Astrocyte (in vitro differentiated cells and primary cell): ENCODE measurements around the gene FETUB. TPM values are rescaled to one million over a fixed set of nuclear protein-coding genes. Genes with fewer than 3 reads are reported as not detected.

Experiments
- DNase-seq: peaks from one replicate; pipeline ENCODE4 v3.0.0-alpha.2; 2010; ENCODE audit warnings: low read depth
- FAIRE-seq: peaks from 2 replicates; lab custom pipeline; 2011; peaks lifted over from hg19 to GRCh38; lab: Jason Lieb, UNC
- H2AFZ ChIP-seq: 2 replicates; pipeline ENCODE4 v1.6.0; 2012; ENCODE audit warnings: low read depth, low read length, inconsistent platforms
- H3K27ac ChIP-seq: 2 replicates; pipeline ENCODE4 v1.5.1; 2011; ENCODE audit warnings: low read depth, low read length, inconsistent platforms
- H3K27me3 ChIP-seq: 2 replicates; pipeline ENCODE4 v1.6.0; 2011; ENCODE audit warnings: low read length, inconsistent platforms; ENCODE audit not compliant: insufficient read depth
- H3K36me3 ChIP-seq: 2 replicates; pipeline ENCODE4 v1.5.1; 2011; ENCODE audit warnings: low read length, inconsistent platforms; ENCODE audit not compliant: insufficient read depth
- H3K4me1 ChIP-seq: 2 replicates; pipeline ENCODE4 v1.5.1; 2011; ENCODE audit warnings: low read length, inconsistent platforms; ENCODE audit not compliant: insufficient read depth
- H3K4me2 ChIP-seq: 2 replicates; pipeline ENCODE4 v1.6.0; 2012; ENCODE audit warnings: low read length, inconsistent platforms
- H3K4me3 ChIP-seq: 2 replicates; pipeline ENCODE4 v1.5.1; 2011; ENCODE audit warnings: low read depth, mild to moderate bottlenecking, low read length, inconsistent platforms; ENCODE audit not compliant: insufficient read depth
- H3K79me2 ChIP-seq: 2 replicates; pipeline ENCODE4 v1.6.0; 2012; ENCODE audit warnings: mild to moderate bottlenecking, low read length, inconsistent platforms; ENCODE audit not compliant: insufficient read depth
- H3K9ac ChIP-seq: 2 replicates; pipeline ENCODE4 v1.6.0; 2012; ENCODE audit warnings: mild to moderate bottlenecking, low read length, inconsistent platforms
- H3K9me3 ChIP-seq: 2 replicates; pipeline ENCODE4 v1.5.1; 2012; ENCODE audit warnings: low read depth, mild to moderate bottlenecking, low read length, inconsistent platforms; ENCODE audit not compliant: insufficient read depth
- H4K20me1 ChIP-seq: 2 replicates; pipeline ENCODE4 v1.6.0; 2012; ENCODE audit warnings: low read length, inconsistent platforms; ENCODE audit not compliant: insufficient read depth
- H3K27ac Mint-ChIP-seq: one replicate; pipeline ENCODE4 v1.8.0; 2021; ENCODE audit warnings: mild to moderate bottlenecking, mixed read lengths; ENCODE audit not compliant: unreplicated experiment
- H3K27me3 Mint-ChIP-seq: one replicate; pipeline ENCODE4 v1.8.0; 2021; ENCODE audit warnings: low read depth, mixed read lengths; ENCODE audit not compliant: unreplicated experiment
- H3K36me3 Mint-ChIP-seq: one replicate; pipeline ENCODE4 v1.8.0; 2021; ENCODE audit warnings: low read depth, mixed read lengths; ENCODE audit not compliant: unreplicated experiment
- H3K4me1 Mint-ChIP-seq: one replicate; pipeline ENCODE4 v1.8.0; 2021; ENCODE audit warnings: low read depth, mixed read lengths; ENCODE audit not compliant: unreplicated experiment
- H3K4me3 Mint-ChIP-seq: one replicate; pipeline ENCODE4 v1.8.0; 2021; ENCODE audit warnings: mild to moderate bottlenecking, moderate library complexity, mixed read lengths; ENCODE audit not compliant: unreplicated experiment
- H3K9me3 Mint-ChIP-seq: one replicate; pipeline ENCODE4 v1.8.0; 2021; ENCODE audit warnings: mild to moderate bottlenecking, mixed read lengths; ENCODE audit not compliant: unreplicated experiment
- CTCF ChIP-seq: IDR thresholded peaks from 2 replicates; pipeline ENCODE4 v1.5.1; 2011; ENCODE audit warnings: low read depth, mild to moderate bottlenecking, inconsistent platforms, low read length, moderate library complexity; ENCODE audit not compliant: insufficient read depth
- EZH2 ChIP-seq: IDR thresholded peaks from 2 replicates; pipeline ENCODE4 v1.6.1; 2012; ENCODE audit warnings: mild to moderate bottlenecking, low read length, inconsistent platforms; ENCODE audit not compliant: insufficient read depth
- total RNA-seq: library from RNA; stranded (reverse); gene quantifications from 2 replicates; pipeline ENCODE4 v1.2.1, GENCODE V29; 2021

FETUB gene
- total RNA-seq, 1 donor from 2014 or later, result not detected

- no peak overlapping the region for H3K4me3 ChIP-seq
- H3K27me3 Mint-ChIP-seq, result peaks cover 25% of the 10 kb centered on the region
- peaks cover 7% of the 10 kb centered on the region for H3K27me3 ChIP-seq
- FAIRE-seq (no peak), DNase-seq (no peak)
- TF ChIP-seq EZH2 (no peak), CTCF (no peak)
- peaks cover 5% of the 10 kb centered on the region for H3K9me3 Mint-ChIP-seq
- H3K4me1 Mint-ChIP-seq, result no peaks in the 10 kb centered on the region
- H3K4me1 ChIP-seq, result no peaks in the 10 kb centered on the region
- no peak overlapping the region for H3K9ac ChIP-seq
- H3K4me3 Mint-ChIP-seq, result no peak overlapping the region
- no peak overlapping the region for H3K27ac ChIP-seq
- H3K27ac Mint-ChIP-seq, result no peak overlapping the region
- H3K79me2 ChIP-seq, result no peaks in the 10 kb centered on the region
- no peak overlapping the region for H2AFZ ChIP-seq
- H3K36me3 Mint-ChIP-seq, result no peaks in the 10 kb centered on the region
- H3K9me3 ChIP-seq, result no peaks in the 10 kb centered on the region
- H3K36me3 ChIP-seq, result no peaks in the 10 kb centered on the region
- H4K20me1 ChIP-seq, result no peaks in the 10 kb centered on the region
- H3K4me2 ChIP-seq, result no peak overlapping the region
Measured at GRCh38 chr3:186679151-186679550, 39.0 kb downstream of the FETUB start.

- peaks cover 6% of the 10 kb centered on the region for H3K27me3 ChIP-seq
- Mint-ChIP-seq H3K4me3 (no peak overlapping the region), H3K9me3 (peaks cover 17% of the 10 kb centered on the region), H3K27ac (no peak overlapping the region), H3K4me1 (no peaks in the 10 kb centered on the region), H3K27me3 (peaks cover 20% of the 10 kb centered on the region), H3K36me3 (no peaks in the 10 kb centered on the region)
- H3K9ac ChIP-seq, result no peak overlapping the region
- no peak overlapping the region for H3K27ac ChIP-seq
- no peaks in the 10 kb centered on the region for H3K36me3 ChIP-seq
- H3K4me1 ChIP-seq, result no peaks in the 10 kb centered on the region
- H3K79me2 ChIP-seq, result no peaks in the 10 kb centered on the region
- TF ChIP-seq CTCF, result no peak
- TF ChIP-seq EZH2, result no peak
- H3K9me3 ChIP-seq, result no peaks in the 10 kb centered on the region
- H3K4me2 ChIP-seq, result no peak overlapping the region
- DNase-seq, result no peak
- H2AFZ ChIP-seq, result no peak overlapping the region
- FAIRE-seq, result no peak
- no peaks in the 10 kb centered on the region for H4K20me1 ChIP-seq
- no peak overlapping the region for H3K4me3 ChIP-seq
Measured at GRCh38 chr3:186680869-186681268, 40.7 kb downstream of the FETUB start.

GRCh38 chr3:186682812-186683211 lies 42.6 kb downstream of the FETUB start:
- Histone ChIP-seq H3K79me2 (no peaks in the 10 kb centered on the region), H3K36me3 (no peaks in the 10 kb centered on the region), H4K20me1 (no peaks in the 10 kb centered on the region), H2AFZ (no peak overlapping the region), H3K4me1 (no peaks in the 10 kb centered on the region), H3K9me3 (no peaks in the 10 kb centered on the region), H3K9ac (no peak overlapping the region), H3K4me3 (no peak overlapping the region), H3K27ac (no peak overlapping the region), H3K27me3 (peaks cover 6% of the 10 kb centered on the region), H3K4me2 (no peak overlapping the region)
- H3K36me3 Mint-ChIP-seq, result no peaks in the 10 kb centered on the region
- no peaks in the 10 kb centered on the region for H3K4me1 Mint-ChIP-seq
- H3K9me3 Mint-ChIP-seq, result peaks cover 24% of the 10 kb centered on the region
- H3K27me3 Mint-ChIP-seq, result peaks cover 27% of the 10 kb centered on the region
- FAIRE-seq (no peak), DNase-seq (no peak)
- TF ChIP-seq EZH2 (no peak), CTCF (no peak)
- H3K4me3 Mint-ChIP-seq, result no peak overlapping the region
- no peak overlapping the region for H3K27ac Mint-ChIP-seq
